ENCODE measurements around the gene DNASE1.

Gene DNASE1

GRCh38 chr16:3695610-3696369, 41.3 kb downstream of the DNASE1 start:
- H3K9me3 ChIP-seq (ENCODE audit: low read length), result no peaks in the 10 kb centered on the region
- H3K36me3 ChIP-seq (ENCODE audit: insufficient read depth, low read length), result peaks cover 29% of the 10 kb centered on the region
- H3K9ac ChIP-seq (ENCODE audit: low read length), result no peak overlapping the region
- no peaks in the 10 kb centered on the region for H3K27me3 ChIP-seq (ENCODE audit: insufficient read depth, low read length)
- H3F3A ChIP-seq (ENCODE audit: insufficient read depth, low read length), result no peaks in the 10 kb centered on the region
- H3K4me1 ChIP-seq (ENCODE audit: insufficient read depth, low read length, severe bottlenecking), result peaks cover 12% of the 10 kb centered on the region
- TF ChIP-seq EZH2 (IDR thresholded peaks at IDR 0.05; ENCODE audit: borderline replicate concordance, low read length), result no peak
- TF ChIP-seq CTCF (IDR thresholded peaks at IDR 0.05; ENCODE audit: low read length), result no peak
- no peak overlapping the region for H3K27ac ChIP-seq (ENCODE audit: low read depth, low read length, poor library complexity, severe bottlenecking)
- H3K4me2 ChIP-seq (ENCODE audit: low read length), result no peak overlapping the region
- no peak overlapping the region for H3K4me3 ChIP-seq (ENCODE audit: low read depth, low read length, poor library complexity, severe bottlenecking)
- H4K20me1 ChIP-seq (ENCODE audit: insufficient read depth, low read length), result no peaks in the 10 kb centered on the region
- H2AFZ ChIP-seq (ENCODE audit: low read length), result no peak overlapping the region
- H3K79me2 ChIP-seq (ENCODE audit: insufficient read depth, low read length), result peaks cover 35% of the 10 kb centered on the region
- no peaks in the 10 kb centered on the region for H3K9me2 ChIP-seq (ENCODE audit: low read depth, low read length)

GRCh38 chr16:3696425-3697218, 42.1 kb downstream of the DNASE1 start:
- Histone ChIP-seq H2AFZ (ENCODE audit: low read length) (no peak overlapping the region), H3K27ac (ENCODE audit: low read depth, low read length, poor library complexity, severe bottlenecking) (no peak overlapping the region), H3K4me1 (ENCODE audit: insufficient read depth, low read length, severe bottlenecking) (peaks cover 4% of the 10 kb centered on the region), H3K36me3 (ENCODE audit: insufficient read depth, low read length) (peaks cover 33% of the 10 kb centered on the region), H3K79me2 (ENCODE audit: insufficient read depth, low read length) (peaks cover 43% of the 10 kb centered on the region), H3F3A (ENCODE audit: insufficient read depth, low read length) (no peaks in the 10 kb centered on the region; the same call in 1 of the 2 replicates), H3K4me3 (ENCODE audit: low read depth, low read length, poor library complexity, severe bottlenecking) (no peak overlapping the region), H3K9ac (ENCODE audit: low read length) (no peak overlapping the region), H4K20me1 (ENCODE audit: insufficient read depth, low read length) (no peaks in the 10 kb centered on the region), H3K9me3 (ENCODE audit: low read length) (no peaks in the 10 kb centered on the region), H3K4me2 (ENCODE audit: low read length) (no peak overlapping the region), H3K9me2 (ENCODE audit: low read depth, low read length) (no peaks in the 10 kb centered on the region), H3K27me3 (ENCODE audit: insufficient read depth, low read length) (no peaks in the 10 kb centered on the region)
- TF ChIP-seq CTCF (IDR thresholded peaks at IDR 0.05; ENCODE audit: low read length), result no peak
- TF ChIP-seq EZH2 (IDR thresholded peaks at IDR 0.05; ENCODE audit: borderline replicate concordance, low read length), result no peak

GRCh38 chr16:3698941-3699340, 44.5 kb downstream of the DNASE1 start:
- Histone ChIP-seq H2AFZ (ENCODE audit: low read length) (no peak overlapping the region), H3K4me1 (ENCODE audit: insufficient read depth, low read length, severe bottlenecking) (no peaks in the 10 kb centered on the region), H3K79me2 (ENCODE audit: insufficient read depth, low read length) (peaks cover 58% of the 10 kb centered on the region), H3K4me3 (ENCODE audit: low read depth, low read length, poor library complexity, severe bottlenecking) (no peak overlapping the region), H3F3A (ENCODE audit: insufficient read depth, low read length) (no peaks in the 10 kb centered on the region; the same call in 1 of the 2 replicates), H3K9me3 (ENCODE audit: low read length) (no peaks in the 10 kb centered on the region), H3K27ac (ENCODE audit: low read depth, low read length, poor library complexity, severe bottlenecking) (no peak overlapping the region), H3K36me3 (ENCODE audit: insufficient read depth, low read length) (peaks cover 51% of the 10 kb centered on the region), H4K20me1 (ENCODE audit: insufficient read depth, low read length) (no peaks in the 10 kb centered on the region), H3K9me2 (ENCODE audit: low read depth, low read length) (no peaks in the 10 kb centered on the region), H3K4me2 (ENCODE audit: low read length) (no peak overlapping the region), H3K27me3 (ENCODE audit: insufficient read depth, low read length) (no peaks in the 10 kb centered on the region), H3K9ac (ENCODE audit: low read length) (no peak overlapping the region)
- TF ChIP-seq EZH2 (IDR thresholded peaks at IDR 0.05; ENCODE audit: borderline replicate concordance, low read length) (no peak), CTCF (IDR thresholded peaks at IDR 0.05; ENCODE audit: low read length) (no peak)
